Ascending aorta (tissue), 2 donors: Measurements from ENCODE around the gene TXNL4A. TPM values are rescaled to one million over a fixed set of nuclear protein-coding genes. Genes with fewer than 3 reads are reported as not detected.

Experiments used
- DNase-seq, 2 donors: peaks; one replicate each; pipeline ENCODE4 v3.0.0-alpha.2; 2019; ENCODE audit warnings: low spot score in 2 of 2
- H3K27ac ChIP-seq, 2 donors: fragments of 200-600 bp; sonication (generic); one replicate each; pipeline ENCODE4 v1.5.1; 2016 to 2017; ENCODE audit warnings: mild to moderate bottlenecking in 1 of 2
- H3K27me3 ChIP-seq: fragments of 200-600 bp; sonication (generic); one replicate; pipeline ENCODE4 v1.5.1; 2017
- H3K36me3 ChIP-seq, 2 donors: fragments of 200-600 bp; sonication (generic); one replicate each; pipeline ENCODE4 v1.5.1; 2016
- H3K4me1 ChIP-seq, 2 donors: fragments of 200-600 bp; sonication (generic); one replicate each; pipeline ENCODE4 v1.5.1; 2016 to 2017; ENCODE audit warnings: mild to moderate bottlenecking in 1 of 2
- H3K4me3 ChIP-seq, 2 donors: fragments of 200-600 bp; sonication (generic); one replicate each; pipeline ENCODE4 v1.5.1; 2016 to 2017; ENCODE audit warnings: mild to moderate bottlenecking in 1 of 2
- H3K9me3 ChIP-seq, 2 donors: fragments of 200-600 bp; sonication (generic); one replicate each; pipeline ENCODE4 v1.5.1; 2016
- CTCF ChIP-seq, 3 experiments: fragments of 200-600 bp in 2 of 3; fragments of 450-650 bp in 1 of 3; sonication (generic) in 2 of 3; IDR thresholded peaks; one replicate each; pipeline ENCODE4 v1.5.1; 2016 to 2019; ENCODE audit warnings: antibody characterized with exemption in 3 of 3, mild to moderate bottlenecking in 1 of 3, moderate library complexity in 1 of 3
- intact Hi-C: fragments of 100-400 bp; cut with DNase I; formaldehyde crosslinking; loops from one replicate; pipeline ENCODE4 v1.15.1; 2023
- total RNA-seq: library from RNA; depleted of rRNA; stranded (reverse); fragments of >200 nt; gene quantifications from one replicate; pipeline ENCODE4 v1.1.0, GENCODE V29; 2016

The TXNL4A gene
- total RNA-seq, 1 donor from 2014 or later, result 16.5 TPM

GRCh38 chr18:79935098-79935480 is 53.3 kb downstream of the TXNL4A start:
- peaks cover 8 to 57% of the 10 kb centered on the region in 2 donors for H3K36me3 ChIP-seq
- H3K27ac ChIP-seq, result no peak overlapping the region
- intact Hi-C loops, result no loop called here

DNA sequence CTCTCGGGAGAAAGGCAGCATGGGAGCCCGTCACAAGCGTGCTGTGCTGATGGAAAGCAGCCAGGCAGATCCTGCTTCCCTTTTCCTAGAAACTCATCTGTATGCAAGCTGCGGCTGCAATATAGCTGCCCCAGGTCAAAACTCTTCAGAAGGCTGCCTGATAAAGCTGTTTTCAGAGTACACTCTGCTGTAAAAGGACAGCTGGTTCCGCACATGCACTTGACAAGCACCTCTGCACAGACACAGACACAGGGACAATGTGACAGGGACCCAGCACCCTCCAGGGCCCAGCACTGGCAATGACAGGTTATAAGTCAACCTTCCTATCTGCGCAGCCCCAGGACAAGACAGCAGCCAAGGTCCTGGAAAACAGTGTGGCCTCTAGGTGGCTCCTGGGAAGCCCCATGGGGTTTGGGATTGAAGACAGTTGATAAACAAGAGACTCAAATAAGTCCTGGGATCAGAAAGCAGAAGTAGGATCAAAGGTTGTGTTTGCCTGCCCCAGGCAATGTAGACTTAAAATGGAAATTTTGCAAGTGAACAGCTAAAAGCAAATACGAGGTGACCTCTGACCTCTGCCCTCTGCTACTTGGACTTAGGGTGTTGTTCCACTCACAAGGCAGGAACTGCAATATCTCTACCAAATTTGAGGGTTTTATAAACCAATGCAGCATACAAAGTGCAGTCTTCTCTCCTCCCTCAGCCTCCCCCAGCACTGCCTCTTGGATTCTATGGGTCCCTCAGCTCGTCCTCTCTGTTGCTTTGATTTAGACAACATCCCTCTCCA is 53.9 kb downstream of the TXNL4A start:
- intact Hi-C loops, result no loop called here
- Histone ChIP-seq H3K36me3 (peaks cover 13 to 57% of the 10 kb centered on the region in 2 donors), H3K27me3 (no peaks in the 10 kb centered on the region), H3K4me3 (no peak overlapping the region), H3K27ac (no peak overlapping the region), H3K9me3 (peaks cover 18 to 49% of the 10 kb centered on the region in 2 donors), H3K4me1 (no peaks in the 10 kb centered on the region)
- peak in 1 of 2 donors; percentile 51 for DNase-seq
- TF ChIP-seq CTCF (IDR thresholded peaks at IDR 0.05), result no peak

More at GRCh38 chr18:79935098-79935480, 53.3 kb downstream of the TXNL4A start:
- Histone ChIP-seq H3K27me3 (no peaks in the 10 kb centered on the region), H3K9me3 (peaks cover 12 to 44% of the 10 kb centered on the region in 2 donors), H3K4me3 (no peak overlapping the region), H3K4me1 (no peaks in the 10 kb centered on the region)
- no peak for TF ChIP-seq CTCF (IDR thresholded peaks at IDR 0.05)
- peak in 1 of 2 donors; percentile 25 for DNase-seq

GRCh38 chr18:79933765-79934164 is 54.6 kb downstream of the TXNL4A start:
- H3K27ac ChIP-seq, result no peak overlapping the region
- H3K9me3 ChIP-seq, result peaks cover 23 to 53% of the 10 kb centered on the region in 2 donors
- H3K4me3 ChIP-seq, result no peak overlapping the region
- no peaks in the 10 kb centered on the region for H3K27me3 ChIP-seq
- no peak for TF ChIP-seq CTCF (IDR thresholded peaks at IDR 0.05)
- peak in 1 of 2 donors; percentile 18 for DNase-seq
- H3K36me3 ChIP-seq, result peaks cover 20 to 63% of the 10 kb centered on the region in 2 donors
- intact Hi-C loops, result no loop called here
- no peaks in the 10 kb centered on the region for H3K4me1 ChIP-seq

DNA sequence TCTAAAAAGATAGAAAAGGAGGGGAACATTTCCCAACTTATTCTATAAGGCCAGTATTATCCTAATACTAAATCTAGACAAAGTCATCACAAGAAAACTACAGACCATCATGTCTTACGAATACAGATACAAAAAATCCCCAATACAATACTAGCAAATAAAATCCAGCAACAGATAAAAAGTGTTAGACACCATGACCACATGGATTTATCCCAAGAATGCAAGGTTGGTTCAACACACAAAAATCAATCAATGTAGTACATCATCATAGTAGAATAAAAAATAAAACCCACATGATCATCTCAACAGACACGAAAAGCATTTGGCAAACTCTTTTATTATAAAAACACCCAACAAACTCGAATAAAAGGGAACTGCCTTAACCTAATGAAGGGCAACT is 55.5 kb downstream of the TXNL4A start:
- Histone ChIP-seq H3K9me3 (peaks cover 23 to 53% of the 10 kb centered on the region in 2 donors), H3K27me3 (no peaks in the 10 kb centered on the region), H3K36me3 (peaks cover 22 to 64% of the 10 kb centered on the region in 2 donors), H3K4me3 (no peak overlapping the region), H3K27ac (no peak overlapping the region), H3K4me1 (no peaks in the 10 kb centered on the region)
- no peak for TF ChIP-seq CTCF (IDR thresholded peaks at IDR 0.05)
- intact Hi-C loops, result no loop called here
- no peak for DNase-seq

GRCh38 chr18:79931475-79931874 is 56.9 kb downstream of the TXNL4A start:
- no peak for TF ChIP-seq CTCF (IDR thresholded peaks at IDR 0.05)
- no peak for DNase-seq
- intact Hi-C loops, result no loop called here
- Histone ChIP-seq H3K9me3 (peaks cover 23 to 53% of the 10 kb centered on the region in 2 donors), H3K36me3 (peaks cover 26 to 53% of the 10 kb centered on the region in 2 donors), H3K4me3 (no peak overlapping the region), H3K4me1 (no peaks in the 10 kb centered on the region), H3K27me3 (no peaks in the 10 kb centered on the region), H3K27ac (no peak overlapping the region)
